ENCODE data around the gene ANO3.

DNA sequence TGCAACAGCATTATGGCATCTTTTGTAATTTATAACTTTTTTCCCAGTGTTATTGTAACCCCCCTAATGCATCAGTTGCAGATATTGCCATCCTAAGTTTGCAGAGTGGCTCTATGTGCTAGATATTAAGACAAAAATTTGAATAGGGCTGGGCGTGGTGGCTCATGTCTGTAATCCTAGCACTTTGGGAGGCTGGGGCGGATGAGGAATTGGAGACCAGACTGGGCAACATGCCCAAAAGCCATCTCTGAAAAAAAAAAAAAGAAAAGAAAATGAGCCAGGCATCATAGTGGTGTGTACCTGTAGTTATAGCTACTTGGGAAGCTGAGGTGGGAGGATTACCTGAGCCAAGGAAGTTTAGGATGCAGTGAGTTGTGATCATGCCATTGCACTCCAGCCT, 290.3 kb downstream of the ANO3 start:
- TF ChIP-seq, protein P1, sequence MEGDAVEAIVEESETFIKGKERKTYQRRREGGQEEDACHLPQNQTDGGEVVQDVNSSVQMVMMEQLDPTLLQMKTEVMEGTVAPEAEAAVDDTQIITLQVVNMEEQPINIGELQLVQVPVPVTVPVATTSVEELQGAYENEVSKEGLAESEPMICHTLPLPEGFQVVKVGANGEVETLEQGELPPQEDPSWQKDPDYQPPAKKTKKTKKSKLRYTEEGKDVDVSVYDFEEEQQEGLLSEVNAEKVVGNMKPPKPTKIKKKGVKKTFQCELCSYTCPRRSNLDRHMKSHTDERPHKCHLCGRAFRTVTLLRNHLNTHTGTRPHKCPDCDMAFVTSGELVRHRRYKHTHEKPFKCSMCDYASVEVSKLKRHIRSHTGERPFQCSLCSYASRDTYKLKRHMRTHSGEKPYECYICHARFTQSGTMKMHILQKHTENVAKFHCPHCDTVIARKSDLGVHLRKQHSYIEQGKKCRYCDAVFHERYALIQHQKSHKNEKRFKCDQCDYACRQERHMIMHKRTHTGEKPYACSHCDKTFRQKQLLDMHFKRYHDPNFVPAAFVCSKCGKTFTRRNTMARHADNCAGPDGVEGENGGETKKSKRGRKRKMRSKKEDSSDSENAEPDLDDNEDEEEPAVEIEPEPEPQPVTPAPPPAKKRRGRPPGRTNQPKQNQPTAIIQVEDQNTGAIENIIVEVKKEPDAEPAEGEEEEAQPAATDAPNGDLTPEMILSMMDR (IDR thresholded peaks at IDR 0.05; ENCODE audit: insufficient read depth, low read length, poor library complexity, severe bottlenecking): no peak
- no peak for TF ChIP-seq EZH2phosphoT487 (conservative IDR thresholded peaks at IDR 0.05; ENCODE audit: low read length)
